GM21528 (cell line): Measurements from ENCODE around the gene TTLL11.

ENCODE experiments used
- ATAC-seq: cut with Tn5 transposase; IDR thresholded peaks from one replicate; pipeline ENCODE4 v1.9.1; 2021; ENCODE audit warnings: mild to moderate bottlenecking, moderate library complexity; ENCODE audit not compliant: unreplicated experiment, low FRiP score

The TTLL11 gene

GRCh38 chr9:121841771-121842611 lies 251.1 kb downstream of the TTLL11 start:
- ATAC-seq, result no peak

DNA sequence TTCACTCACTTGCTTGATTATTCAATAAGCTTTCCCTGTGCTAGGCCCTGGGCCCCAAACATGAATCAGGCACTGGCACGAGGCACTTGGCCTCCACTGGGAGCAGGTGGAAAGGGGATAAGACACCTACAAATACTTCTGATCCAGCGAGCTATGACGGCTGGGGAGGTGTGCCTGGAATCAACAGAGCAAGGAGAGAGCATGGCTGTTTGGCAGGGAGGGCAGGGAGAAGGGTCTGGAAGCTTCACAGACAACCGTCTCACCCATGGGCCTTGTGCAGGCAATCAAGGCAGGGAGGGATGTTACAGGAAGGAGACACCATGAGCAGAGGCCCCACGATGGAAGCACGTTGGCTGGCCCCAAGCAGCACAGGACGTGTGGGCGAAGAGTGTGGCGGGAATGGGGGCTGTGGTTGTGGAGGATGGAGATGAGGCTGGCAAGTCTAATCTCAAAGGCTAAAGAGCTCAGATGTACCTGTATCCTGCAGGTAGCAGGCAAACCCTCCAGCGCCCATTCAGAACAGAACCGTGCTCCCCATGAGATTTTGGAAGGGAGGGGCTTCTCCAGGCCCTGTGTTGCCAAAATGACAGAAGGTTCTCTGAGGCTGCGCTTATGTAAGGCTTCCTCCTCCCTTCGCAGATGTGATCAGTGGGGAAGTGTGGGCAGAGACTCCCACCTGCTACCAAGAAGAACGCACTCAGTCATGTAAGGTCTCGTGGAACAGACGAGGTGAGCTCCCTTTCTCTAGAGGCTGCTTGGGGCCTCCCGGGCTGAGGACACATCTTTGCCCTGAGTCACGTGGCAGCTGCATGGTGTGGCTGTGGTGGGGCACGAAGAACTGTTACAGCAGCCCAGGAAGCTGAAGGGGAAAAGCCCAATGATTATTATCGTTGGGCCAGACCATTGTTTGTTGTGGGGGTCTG lies 252.0 kb downstream of the TTLL11 start:
- ATAC-seq, result no peak

- ATAC-seq, result peak; percentile 72
Measured at GRCh38 chr9:121839726-121840500, 253.2 kb downstream of the TTLL11 start.

DNA sequence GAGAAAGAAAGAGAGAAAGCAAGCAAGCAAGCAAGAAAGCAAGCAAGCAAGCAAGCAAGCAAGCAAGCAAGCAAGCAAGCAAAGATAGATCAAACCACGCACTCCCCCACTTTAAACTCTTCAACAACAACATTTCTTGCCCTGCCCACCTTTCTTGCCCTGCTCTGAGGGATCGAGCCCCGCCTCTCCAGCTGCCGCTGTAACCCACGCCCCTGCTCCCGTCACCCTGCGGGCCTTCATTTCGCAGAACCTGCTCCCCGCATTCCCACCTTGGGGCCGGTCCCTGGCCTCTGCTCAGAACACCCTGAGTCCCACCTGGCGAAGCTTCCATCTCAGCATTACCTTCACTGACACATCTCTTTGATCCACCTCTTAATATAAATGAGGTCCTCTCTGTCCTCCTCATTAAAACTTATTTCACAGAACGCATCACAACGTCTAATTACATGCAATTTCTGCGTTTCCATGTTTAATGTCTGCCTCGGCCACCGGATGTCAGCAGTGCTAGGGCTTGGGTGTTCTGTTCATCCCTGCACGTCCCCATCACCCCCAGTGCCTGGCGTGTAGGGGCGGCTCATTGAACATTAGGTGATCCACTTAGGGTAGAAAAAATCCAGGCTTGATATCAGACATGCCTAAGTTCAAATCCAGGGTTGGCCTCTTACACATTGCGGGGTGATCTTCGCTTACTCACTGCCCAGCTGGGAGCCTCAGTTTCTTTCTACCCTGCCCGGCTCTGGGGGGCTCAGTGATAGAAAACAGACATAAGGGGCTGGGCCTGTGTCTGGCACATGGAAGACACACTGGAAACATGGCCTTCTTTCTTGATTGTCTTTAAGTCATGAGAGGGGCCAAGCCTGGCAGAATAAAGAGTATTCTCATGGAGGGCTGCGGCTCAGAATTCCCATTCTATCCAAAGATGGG lies 254.1 kb downstream of the TTLL11 start:
- no peak for ATAC-seq

GRCh38 chr9:121837113-121837961 lies 255.8 kb downstream of the TTLL11 start:
- ATAC-seq, result no peak

GRCh38 chr9:121836366-121836885 lies 256.7 kb downstream of the TTLL11 start:
- ATAC-seq, result no peak

DNA sequence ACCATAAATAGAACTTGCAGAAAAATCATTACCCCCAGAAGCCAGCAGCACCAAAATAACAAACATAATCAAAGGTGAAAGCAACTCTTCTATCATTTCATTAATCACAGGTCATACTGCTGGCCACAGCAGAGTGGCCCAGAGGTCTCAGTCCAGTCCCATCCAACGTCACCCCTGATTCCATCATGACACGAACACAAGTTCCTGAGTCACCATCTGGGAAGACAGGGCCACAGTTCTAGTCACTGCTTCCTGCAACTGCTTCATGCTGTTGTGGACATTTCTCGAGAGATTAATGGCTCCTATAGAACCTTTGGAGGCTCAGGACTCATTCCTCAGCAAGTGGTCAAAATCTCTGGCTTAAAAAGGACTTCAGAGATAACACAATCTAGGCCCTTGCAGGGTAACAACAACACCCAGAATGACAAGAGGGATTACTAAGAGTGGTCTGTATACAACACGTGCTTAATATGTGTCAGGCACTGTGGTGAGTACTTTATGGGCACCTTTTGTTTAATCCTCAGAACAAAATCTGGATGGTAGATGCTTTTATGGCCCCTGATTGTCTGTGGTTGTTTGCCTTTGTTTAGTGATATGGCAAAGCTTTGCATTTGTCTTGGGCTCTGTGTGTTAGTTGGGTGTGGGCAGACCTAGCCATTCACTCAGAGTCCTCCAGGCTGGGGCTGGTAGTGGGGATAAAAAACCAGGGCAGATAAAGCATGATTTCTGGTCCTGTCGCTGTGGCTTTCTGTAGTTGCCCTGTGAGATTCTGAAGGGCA lies 257.3 kb downstream of the TTLL11 start:
- ATAC-seq, result no peak

- ATAC-seq, result no peak
Measured at GRCh38 chr9:121833061-121833460, 260.0 kb downstream of the TTLL11 start.

- no peak for ATAC-seq
Measured at GRCh38 chr9:121831869-121832268, 261.2 kb downstream of the TTLL11 start.

DNA sequence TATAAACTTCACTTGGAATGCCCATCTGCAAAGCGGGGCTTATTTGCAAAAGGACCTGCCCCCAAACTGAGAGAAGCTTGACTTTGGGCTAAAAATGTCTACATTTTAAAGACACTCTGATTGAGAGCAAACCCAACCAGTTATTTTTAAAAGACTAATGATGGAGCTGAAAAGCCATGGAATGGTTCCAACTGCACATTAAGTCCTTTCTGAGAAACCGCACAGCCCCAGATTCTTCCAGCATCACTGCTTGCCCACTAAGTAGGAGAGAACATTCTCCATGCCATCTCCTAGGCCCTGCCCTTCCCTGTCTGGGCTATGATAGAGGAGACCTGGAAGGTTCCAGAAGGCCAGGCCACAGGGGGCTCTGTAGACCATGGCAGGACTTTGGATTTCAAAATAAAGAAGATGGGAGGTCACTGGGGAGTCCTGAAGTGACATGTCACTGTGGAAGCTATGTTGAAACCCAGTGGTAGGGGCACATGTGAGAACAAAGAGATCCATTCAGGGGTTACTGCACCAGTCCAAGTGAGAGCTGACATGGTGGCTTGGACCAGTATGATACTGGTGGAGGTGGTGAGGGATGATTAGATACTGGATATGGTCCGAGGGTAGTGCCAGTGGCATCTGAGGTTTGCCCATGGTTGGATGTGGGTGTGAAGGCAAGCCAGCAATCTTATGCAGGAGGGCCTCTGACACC lies 262.5 kb downstream of the TTLL11 start:
- ATAC-seq, result no peak

DNA sequence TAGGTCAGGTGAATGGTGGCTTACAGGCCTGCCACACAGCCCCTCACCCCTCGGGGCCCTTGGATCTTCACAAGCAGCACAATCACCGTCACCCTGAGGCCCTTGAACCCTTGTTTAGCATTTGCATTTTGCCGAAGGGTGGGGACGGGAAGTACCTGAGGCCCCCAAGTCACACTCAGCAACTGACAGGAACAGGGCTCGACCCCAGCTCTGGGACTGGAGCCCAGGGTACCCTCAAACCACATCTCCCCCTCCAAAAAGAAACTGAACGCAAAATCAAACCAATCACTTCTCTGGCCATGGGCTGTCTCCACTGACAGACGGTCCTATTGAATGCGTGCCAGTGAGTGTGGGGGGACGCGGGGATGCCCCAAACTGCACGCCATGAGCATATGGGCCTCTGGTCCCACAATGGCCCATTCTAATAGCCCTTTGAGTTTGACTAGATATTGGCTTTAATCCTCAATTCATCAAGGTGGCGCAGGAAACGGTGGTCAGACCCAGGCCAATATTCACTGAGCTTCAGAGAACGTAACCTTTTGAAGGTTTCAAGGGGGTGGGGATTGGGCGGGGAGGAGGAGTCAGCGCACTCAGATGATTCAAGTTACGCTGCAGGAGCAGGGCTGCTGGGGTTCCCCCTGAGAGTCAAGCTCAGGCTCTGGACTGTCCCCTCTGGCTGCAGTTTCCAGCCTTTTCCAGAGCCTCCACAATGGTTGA lies 265.7 kb downstream of the TTLL11 start:
- ATAC-seq, result no peak

DNA sequence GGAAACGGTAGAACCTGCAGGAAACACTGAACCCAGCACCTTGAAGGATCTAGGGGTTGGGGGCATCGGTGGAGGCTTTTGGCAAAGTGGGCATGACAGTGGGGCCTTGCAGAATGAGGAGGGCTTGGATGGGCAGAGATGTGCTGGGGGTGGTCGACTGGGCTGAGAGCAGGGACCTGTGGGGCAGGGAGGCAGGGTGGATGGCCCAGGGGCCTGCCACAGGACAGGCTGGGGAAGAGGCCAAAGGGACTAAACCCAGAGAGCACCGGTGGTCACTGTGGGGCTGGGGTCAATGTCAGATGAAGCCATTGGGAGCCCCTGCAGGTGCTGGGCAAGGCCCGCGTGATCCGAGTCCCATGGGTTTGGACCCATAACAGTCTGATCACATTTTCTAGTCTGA lies 266.4 kb downstream of the TTLL11 start:
- ATAC-seq, result no peak

DNA sequence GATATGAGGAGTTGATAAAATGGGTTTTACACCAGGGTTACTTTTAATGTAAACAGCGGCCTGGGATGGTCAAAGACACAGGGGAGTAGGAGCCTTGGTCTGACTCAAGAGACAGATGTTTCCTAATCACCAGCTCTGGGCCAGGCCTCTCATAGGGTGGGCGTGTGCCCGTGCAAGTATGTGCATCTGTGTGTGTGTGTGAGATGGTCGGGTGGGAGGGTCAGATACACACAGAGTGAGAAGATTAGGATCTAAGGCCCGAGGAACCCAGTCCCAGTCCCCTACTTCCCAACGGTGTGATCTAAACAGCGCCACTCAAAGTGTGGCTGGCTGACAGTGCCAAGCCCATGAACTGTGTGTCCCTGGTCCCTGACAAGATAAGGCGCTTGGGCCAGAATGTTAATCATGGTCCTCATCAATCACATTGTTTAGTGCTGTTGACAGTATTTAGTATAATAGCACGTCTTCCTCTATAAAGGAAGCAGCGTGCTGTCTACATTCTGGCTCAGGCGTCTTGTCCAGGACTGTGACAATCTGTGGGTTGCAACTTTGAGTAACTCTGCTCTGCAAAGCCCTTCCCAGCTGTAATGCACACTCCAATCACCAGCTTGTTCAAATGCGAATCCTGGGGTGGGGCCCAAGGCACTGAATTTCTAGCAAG lies 267.9 kb downstream of the TTLL11 start:
- ATAC-seq, result no peak

- no peak for ATAC-seq
Measured at GRCh38 chr9:121824651-121825030, 268.5 kb downstream of the TTLL11 start.

GRCh38 chr9:121823451-121824169 lies 269.5 kb downstream of the TTLL11 start:
- ATAC-seq, result no peak
